GM12878 (cell line): Measurements from ENCODE around the gene U2AF2. TPM values are rescaled to one million over a fixed set of nuclear protein-coding genes. Genes with fewer than 3 reads are reported as not detected.

Experiments used
- ATAC-seq: fragments of 200-7000 bp; cut with Tn5 transposase; 3 replicates; pipeline ENCODE4 v1.9.1; 2020; ENCODE audit warnings: mild to moderate bottlenecking, moderate library complexity
- BruUV-seq: library from RNA; stranded (reverse); fragments of 400-500 nt; replicated peaks from 2 replicates; lab custom pipeline; 2021; lab: Mats Ljungman, UMichigan
- CTCF ChIA-PET: fragments of 300-600 bp; sonication (Branson Sonifier 250); formaldehyde crosslinking; extraction: SDS; loops from one replicate; lab custom pipeline; 2021; ENCODE audit warnings: inconsistent platforms; lab: Yijun Ruan, JAX
- POLR2A ChIA-PET: fragments of 350-600 bp; formaldehyde crosslinking; extraction: SDS; loops from one replicate; lab custom pipeline; 2021; ENCODE audit warnings: inconsistent platforms; lab: Charles Lee
- RAD21 ChIA-PET: fragments of 300-600 bp; sonication (Branson Sonifier 250); formaldehyde crosslinking; loops from one replicate; lab custom pipeline; 2023; ENCODE audit warnings: antibody characterized with exemption; ENCODE audit not compliant: unreplicated experiment; lab: Charles Lee
- SMC1A ChIA-PET: fragments of 300-600 bp; sonication (Branson Sonifier 250); formaldehyde crosslinking; loops from one replicate; lab custom pipeline; 2023; ENCODE audit not compliant: unreplicated experiment, uncharacterized antibody; lab: Charles Lee
- DNase-seq: peaks from one replicate; pipeline ENCODE4 v3.0.0-alpha.2; 2011; ENCODE audit warnings: low read depth, low spot score
- FAIRE-seq: peaks from 3 replicates; lab custom pipeline; 2011; peaks lifted over from hg19 to GRCh38; lab: Jason Lieb, UNC
- H2AFZ ChIP-seq: 2 replicates; pipeline ENCODE4 v1.6.0; 2011; ENCODE audit warnings: low read depth, low read length, control low read depth; ENCODE audit not compliant: control insufficient read depth
- H3K27ac ChIP-seq: 2 replicates; pipeline ENCODE4 v1.5.1; 2011; ENCODE audit warnings: control low read depth; ENCODE audit not compliant: control insufficient read depth, insufficient read depth
- H3K27me3 ChIP-seq, 2 experiments: replicated peaks in 1 of 2; 2 replicates each; pipeline versions ENCODE4 v1.6.0 to v1.6.1; 2011; ENCODE audit warnings: low read length in 1 of 2; ENCODE audit not compliant: control insufficient read depth in 2 of 2, insufficient read depth in 2 of 2
- H3K36me3 ChIP-seq, 2 experiments: 2 replicates each; pipeline ENCODE4 v1.5.1; 2011; ENCODE audit warnings: low read length in 1 of 2; ENCODE audit not compliant: control insufficient read depth in 2 of 2, insufficient read depth in 2 of 2
- H3K4me1 ChIP-seq: 2 replicates; pipeline ENCODE4 v1.6.1; 2011; ENCODE audit warnings: mild to moderate bottlenecking, low read length, moderate library complexity, mixed read lengths; ENCODE audit not compliant: control insufficient read depth, insufficient read depth
- H3K4me2 ChIP-seq: 2 replicates; pipeline ENCODE4 v1.6.0; 2011; ENCODE audit warnings: control low read depth; ENCODE audit not compliant: control insufficient read depth, insufficient read depth
- H3K4me3 ChIP-seq: fragments of 200-600 bp; sonication (generic); 2 replicates; pipeline ENCODE4 v1.5.1; 2016
- H3K79me2 ChIP-seq: 2 replicates; pipeline ENCODE4 v1.6.0; 2011; ENCODE audit warnings: low read length; ENCODE audit not compliant: control insufficient read depth, insufficient read depth
- H3K9ac ChIP-seq: 2 replicates; pipeline ENCODE4 v1.8.0; 2011; ENCODE audit warnings: low read length, control low read depth, mixed read lengths; ENCODE audit not compliant: control insufficient read depth, insufficient read depth
- H3K9me3 ChIP-seq: replicated peaks from 3 replicates; pipeline ENCODE4 v1.5.1; 2011; ENCODE audit warnings: mild to moderate bottlenecking, low read length; ENCODE audit not compliant: control insufficient read depth, insufficient read depth
- H4K20me1 ChIP-seq: 2 replicates; pipeline ENCODE4 v1.6.0; 2011; ENCODE audit not compliant: control insufficient read depth, insufficient read depth
- BCLAF1 ChIP-seq: fragments of 450-650 bp; IDR thresholded peaks from 2 replicates; pipeline ENCODE4 v1.6.1; 2017; ENCODE audit warnings: antibody characterized with exemption, mild to moderate bottlenecking, moderate library complexity
- POLR2AphosphoS5 ChIP-seq: IDR thresholded peaks from 2 replicates; pipeline ENCODE4 v1.6.1; 2011; ENCODE audit warnings: mild to moderate bottlenecking, low read length, inconsistent platforms
- SKIL ChIP-seq: fragments of 450-650 bp; IDR thresholded peaks from 2 replicates; pipeline ENCODE4 v1.6.1; 2017; ENCODE audit warnings: mild to moderate bottlenecking, low read depth, inconsistent platforms; ENCODE audit not compliant: poor library complexity, severe bottlenecking
- ZBTB33 ChIP-seq: fragments of 450-650 bp; IDR thresholded peaks from 2 replicates; pipeline ENCODE4 v1.6.1; 2017; ENCODE audit warnings: mild to moderate bottlenecking
- WGBS: methylation state at CpG from one replicate; pipeline ENCODE4 v1.1.6; 2016; ENCODE audit warnings: low lambda C conversion rate; ENCODE audit not compliant: insufficient replicate concordance, insufficient coverage; ENCODE audit errors: missing lambda C conversion rate; 5-methylcytosine and 5-hydroxymethylcytosine counted together
- in situ Hi-C: fragments of 300-500 bp; cut with MboI; formaldehyde crosslinking; loops from 9 replicates; pipeline ENCODE4 v1.14.3; 2018; ENCODE audit warnings: mixed read lengths
- intact Hi-C: fragments of 100-400 bp; cut with micrococcal nuclease; formaldehyde crosslinking; loops from one replicate; pipeline ENCODE4 v1.14.2; 2022; ENCODE audit not compliant: unreplicated experiment
- polyA plus RNA-seq, 11 experiments: library from polyadenylated mRNA; depleted of rRNA in 4 of 11; unstranded in 6 of 11; stranded (reverse) in 5 of 11; fragments of >200 nt; fragmentation: Nextera tagmentation in 4 of 11; fragmentation: Illumina TruSeq in 1 of 11; extraction: Ambion mirVana in 4 of 11; extraction: Trizol in 1 of 11; gene quantifications; 1 replicate in 1 of 11; 2 replicates in 10 of 11; pipeline versions ENCODE4 v1.2.1 to v1.2.3, GENCODE V29; 2011 to 2016; ENCODE audit warnings: inconsistent platforms in 2 of 11, missing spikeins in 2 of 11, low read depth in 1 of 11
- total RNA-seq, 4 experiments: library from RNA; depleted of rRNA in 3 of 4; stranded (reverse); fragments of >200 nt in 3 of 4; fragmentation: Illumina TruSeq in 1 of 4; extraction: Trizol in 1 of 4; gene quantifications; 2 replicates each; pipeline versions ENCODE4 v1.2.1 to v1.2.3, GENCODE V29; 2013 to 2021

The U2AF2 gene
- total and polyA plus RNA-seq, 10 of the 15 experiments (the other 5 are each of a cell fraction or from before 2014, with no cell fraction given) = 3.0 to 338 (median 130) TPM

GRCh38 chr19:55672418-55672817 lies 17.6 kb downstream of the U2AF2 start:
- no TSS peak for BruUV-seq
- Histone ChIP-seq H3K27ac (no peak overlapping the region), H3K9ac (no peak overlapping the region), H2AFZ (no peak overlapping the region), H3K4me1 (peaks cover 4% of the 10 kb centered on the region), H3K36me3 (peaks cover 10 to 34% of the 10 kb centered on the region in 2 experiments), H3K9me3 (no peaks in the 10 kb centered on the region), H3K4me3 (no peak overlapping the region), H3K4me2 (no peak overlapping the region), H4K20me1 (peaks cover 12% of the 10 kb centered on the region), H3K79me2 (peaks cover 28% of the 10 kb centered on the region), H3K27me3 (no peaks in the 10 kb centered on the region)
- TF ChIP-seq BCLAF1 (no peak), SKIL (no peak), POLR2AphosphoS5 (no peak), ZBTB33 (no peak)
- FAIRE-seq (no peak), ATAC-seq (no peak), DNase-seq (no peak)
- WGBS = 67% methylated on average over 5 of the region's 5 CpGs
- in situ Hi-C loops = loop anchor here (25.0 kb wide), 1 partner anchor 1535 kb away; the partner anchor contains the start of gene CNOT3
- intact Hi-C loops = no loop called here
- POLR2A ChIA-PET = no interaction called here
- CTCF ChIA-PET = interaction anchor here (2.3 to 3.6 kb wide), 2 partner anchors 16 to 40 kb away, joined by 14 to 33 read pairs; no protein-coding TSS in a partner anchor
- RAD21 ChIA-PET = interaction anchor here (1.5 to 1.9 kb wide), 2 partner anchors 15 to 40 kb away, joined by 9 to 11 read pairs; no protein-coding TSS in a partner anchor
- SMC1A ChIA-PET = no interaction called here
